ENCODE measurements around the gene ARHGAP22. TPM values are rescaled to one million over a fixed set of nuclear protein-coding genes. Genes with fewer than 3 reads are reported as not detected.

ARHGAP22 gene
- total and polyA plus RNA-seq, 2 experiments from 2014 or later = 4.8 to 10.7 TPM

DNA sequence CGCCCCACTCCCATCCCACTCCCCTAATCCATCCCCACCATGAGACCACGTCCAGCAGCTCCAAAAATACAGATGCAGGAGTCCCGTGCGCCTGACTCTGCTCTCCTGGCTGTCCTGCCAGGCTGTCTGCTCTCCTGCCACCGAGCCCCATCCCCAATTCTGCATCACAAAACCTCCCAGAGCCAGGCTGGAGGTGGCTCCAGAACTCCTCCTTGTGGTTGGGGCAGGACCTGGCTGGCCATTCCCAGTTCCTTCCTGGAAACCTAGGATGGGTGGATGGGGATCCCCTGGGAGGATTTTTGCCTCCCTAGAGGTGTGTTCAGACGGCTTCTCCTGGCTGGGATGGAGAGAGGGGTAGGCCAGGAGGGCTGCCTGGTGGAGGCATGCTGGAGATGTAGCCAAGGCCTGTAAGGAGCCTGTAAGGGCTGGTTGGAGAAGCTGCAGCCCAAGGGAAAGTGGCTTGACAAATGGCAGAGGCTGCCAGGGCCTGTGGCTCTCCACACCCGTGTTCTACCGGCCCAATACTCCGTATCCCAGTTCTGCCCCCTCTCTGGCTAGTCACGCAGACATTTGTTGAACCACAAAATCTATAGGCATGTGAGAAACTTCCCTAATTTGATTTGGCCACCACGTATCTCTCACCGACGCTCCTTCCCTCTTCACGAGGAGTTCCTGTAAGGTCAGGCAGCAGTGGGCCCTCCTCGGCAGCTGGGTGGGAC is 99.3 kb downstream of the ARHGAP22 start:
- Histone ChIP-seq H3K4me1 (ENCODE audit: insufficient read depth) (no peaks in the 10 kb centered on the region; the same call in 1 of the 2 replicates), H3K79me2 (replicated peaks; ENCODE audit: insufficient read depth) (peaks cover 17% of the 10 kb centered on the region), H4K20me1 (replicated peaks; ENCODE audit: insufficient read depth) (0 out of 2 replicates have a peak, but pooled peaks cover 7% of the 10 kb centered on the region), H3K27ac (ENCODE audit: low read depth) (no peak overlapping the region), H3K4me3 (no peak overlapping the region), H3K4me2 (no peak overlapping the region), H3K9me2 (ENCODE audit: insufficient read depth) (no peaks in the 10 kb centered on the region), H2AFZ (no peak overlapping the region), H3F3A (replicated peaks; ENCODE audit: low read depth) (no peaks in the 10 kb centered on the region), H3K27me3 (ENCODE audit: insufficient read depth) (no peaks in the 10 kb centered on the region), H3K36me3 (ENCODE audit: insufficient read depth) (no peaks in the 10 kb centered on the region)
- ATAC-seq (peak; percentile 81), DNase-seq (ENCODE audit: low spot score) (peak; percentile 73)
- H3K9me3 Mint-ChIP-seq = no peaks in the 10 kb centered on the region
- TF ChIP-seq EZH2phosphoT487 (IDR thresholded peaks at IDR 0.05; ENCODE audit: unreplicated experiment) (no peak), CTCF (conservative IDR thresholded peaks at IDR 0.05; ENCODE audit: low read depth in 2 of 2) (peak; percentile 54 to 75), REST (IDR thresholded peaks at IDR 0.05; ENCODE audit: unreplicated experiment) (no peak), JUNB (IDR thresholded peaks at IDR 0.05; ENCODE audit: unreplicated experiment) (no peak), ZNF114 (CRISPR knock-in tag; IDR thresholded peaks at IDR 0.05) (no peak)
- TF ChIP-seq, protein P1, sequence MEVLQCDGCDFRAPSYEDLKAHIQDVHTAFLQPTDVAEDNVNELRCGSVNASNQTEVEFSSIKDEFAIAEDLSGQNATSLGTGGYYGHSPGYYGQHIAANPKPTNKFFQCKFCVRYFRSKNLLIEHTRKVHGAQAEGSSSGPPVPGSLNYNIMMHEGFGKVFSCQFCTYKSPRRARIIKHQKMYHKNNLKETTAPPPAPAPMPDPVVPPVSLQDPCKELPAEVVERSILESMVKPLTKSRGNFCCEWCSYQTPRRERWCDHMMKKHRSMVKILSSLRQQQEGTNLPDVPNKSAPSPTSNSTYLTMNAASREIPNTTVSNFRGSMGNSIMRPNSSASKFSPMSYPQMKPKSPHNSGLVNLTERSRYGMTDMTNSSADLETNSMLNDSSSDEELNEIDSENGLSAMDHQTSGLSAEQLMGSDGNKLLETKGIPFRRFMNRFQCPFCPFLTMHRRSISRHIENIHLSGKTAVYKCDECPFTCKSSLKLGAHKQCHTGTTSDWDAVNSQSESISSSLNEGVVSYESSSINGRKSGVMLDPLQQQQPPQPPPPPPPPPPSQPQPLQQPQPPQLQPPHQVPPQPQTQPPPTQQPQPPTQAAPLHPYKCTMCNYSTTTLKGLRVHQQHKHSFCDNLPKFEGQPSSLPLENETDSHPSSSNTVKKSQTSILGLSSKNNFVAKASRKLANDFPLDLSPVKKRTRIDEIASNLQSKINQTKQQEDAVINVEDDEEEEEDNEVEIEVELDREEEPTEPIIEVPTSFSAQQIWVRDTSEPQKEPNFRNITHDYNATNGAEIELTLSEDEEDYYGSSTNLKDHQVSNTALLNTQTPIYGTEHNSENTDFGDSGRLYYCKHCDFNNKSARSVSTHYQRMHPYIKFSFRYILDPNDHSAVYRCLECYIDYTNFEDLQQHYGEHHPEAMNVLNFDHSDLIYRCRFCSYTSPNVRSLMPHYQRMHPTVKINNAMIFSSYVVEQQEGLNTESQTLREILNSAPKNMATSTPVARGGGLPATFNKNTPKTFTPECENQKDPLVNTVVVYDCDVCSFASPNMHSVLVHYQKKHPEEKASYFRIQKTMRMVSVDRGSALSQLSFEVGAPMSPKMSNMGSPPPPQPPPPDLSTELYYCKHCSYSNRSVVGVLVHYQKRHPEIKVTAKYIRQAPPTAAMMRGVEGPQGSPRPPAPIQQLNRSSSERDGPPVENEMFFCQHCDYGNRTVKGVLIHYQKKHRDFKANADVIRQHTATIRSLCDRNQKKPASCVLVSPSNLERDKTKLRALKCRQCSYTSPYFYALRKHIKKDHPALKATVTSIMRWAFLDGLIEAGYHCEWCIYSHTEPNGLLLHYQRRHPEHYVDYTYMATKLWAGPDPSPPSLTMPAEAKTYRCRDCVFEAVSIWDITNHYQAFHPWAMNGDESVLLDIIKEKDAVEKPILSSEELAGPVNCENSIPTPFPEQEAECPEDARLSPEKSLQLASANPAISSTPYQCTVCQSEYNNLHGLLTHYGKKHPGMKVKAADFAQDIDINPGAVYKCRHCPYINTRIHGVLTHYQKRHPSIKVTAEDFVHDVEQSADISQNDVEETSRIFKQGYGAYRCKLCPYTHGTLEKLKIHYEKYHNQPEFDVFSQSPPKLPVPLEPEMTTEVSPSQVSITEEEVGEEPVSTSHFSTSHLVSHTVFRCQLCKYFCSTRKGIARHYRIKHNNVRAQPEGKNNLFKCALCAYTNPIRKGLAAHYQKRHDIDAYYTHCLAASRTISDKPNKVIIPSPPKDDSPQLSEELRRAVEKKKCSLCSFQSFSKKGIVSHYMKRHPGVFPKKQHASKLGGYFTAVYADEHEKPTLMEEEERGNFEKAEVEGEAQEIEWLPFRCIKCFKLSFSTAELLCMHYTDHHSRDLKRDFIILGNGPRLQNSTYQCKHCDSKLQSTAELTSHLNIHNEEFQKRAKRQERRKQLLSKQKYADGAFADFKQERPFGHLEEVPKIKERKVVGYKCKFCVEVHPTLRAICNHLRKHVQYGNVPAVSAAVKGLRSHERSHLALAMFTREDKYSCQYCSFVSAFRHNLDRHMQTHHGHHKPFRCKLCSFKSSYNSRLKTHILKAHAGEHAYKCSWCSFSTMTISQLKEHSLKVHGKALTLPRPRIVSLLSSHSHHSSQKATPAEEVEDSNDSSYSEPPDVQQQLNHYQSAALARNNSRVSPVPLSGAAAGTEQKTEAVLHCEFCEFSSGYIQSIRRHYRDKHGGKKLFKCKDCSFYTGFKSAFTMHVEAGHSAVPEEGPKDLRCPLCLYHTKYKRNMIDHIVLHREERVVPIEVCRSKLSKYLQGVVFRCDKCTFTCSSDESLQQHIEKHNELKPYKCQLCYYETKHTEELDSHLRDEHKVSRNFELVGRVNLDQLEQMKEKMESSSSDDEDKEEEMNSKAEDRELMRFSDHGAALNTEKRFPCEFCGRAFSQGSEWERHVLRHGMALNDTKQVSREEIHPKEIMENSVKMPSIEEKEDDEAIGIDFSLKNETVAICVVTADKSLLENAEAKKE (CRISPR knock-in tag; IDR thresholded peaks at IDR 0.05) = no peak
- TF ChIP-seq, protein P2, sequence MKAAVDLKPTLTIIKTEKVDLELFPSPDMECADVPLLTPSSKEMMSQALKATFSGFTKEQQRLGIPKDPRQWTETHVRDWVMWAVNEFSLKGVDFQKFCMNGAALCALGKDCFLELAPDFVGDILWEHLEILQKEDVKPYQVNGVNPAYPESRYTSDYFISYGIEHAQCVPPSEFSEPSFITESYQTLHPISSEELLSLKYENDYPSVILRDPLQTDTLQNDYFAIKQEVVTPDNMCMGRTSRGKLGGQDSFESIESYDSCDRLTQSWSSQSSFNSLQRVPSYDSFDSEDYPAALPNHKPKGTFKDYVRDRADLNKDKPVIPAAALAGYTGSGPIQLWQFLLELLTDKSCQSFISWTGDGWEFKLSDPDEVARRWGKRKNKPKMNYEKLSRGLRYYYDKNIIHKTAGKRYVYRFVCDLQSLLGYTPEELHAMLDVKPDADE (IDR thresholded peaks at IDR 0.05) = no peak
- H3K4me3 Mint-ChIP-seq = no peak overlapping the region
- no peak overlapping the region for H3K27ac Mint-ChIP-seq
- H3K27me3 Mint-ChIP-seq (ENCODE audit: insufficient read depth, low read depth, poor library complexity) = peaks cover 11% of the 10 kb centered on the region
- H3K4me1 Mint-ChIP-seq = peaks cover 22% of the 10 kb centered on the region
- H3K36me3 Mint-ChIP-seq (ENCODE audit: low read depth) = no peaks in the 10 kb centered on the region

All from GM23338 (cell line).